GM12865 (cell line): Measurements from ENCODE around the gene RABGAP1.

Source experiments
- DNase-seq: peaks from one replicate; pipeline ENCODE4 v3.0.0; 2010; ENCODE audit warnings: low read depth
- H3K4me3 ChIP-seq: 2 replicates; pipeline ENCODE4 v1.5.1; 2011; ENCODE audit warnings: mild to moderate bottlenecking, low read depth, low read length, control low read depth
- CTCF ChIP-seq: IDR thresholded peaks from 2 replicates; pipeline ENCODE4 v1.5.1; 2011; ENCODE audit warnings: low read length, control low read depth, low read depth, inconsistent platforms; ENCODE audit not compliant: insufficient read depth; ENCODE audit errors: missing control alignments

The RABGAP1 gene

GRCh38 chr9:122931226-122932121 is 9.3 kb upstream of the RABGAP1 start, which contains the start of gene ZBTB26:
Gene ZBTB26, minus strand, starts transcription at chr9:122931512. Its CDS starts 11,578 bp downstream, at chr9:122919934.
- no peak for TF ChIP-seq CTCF
- DNase-seq, result peak; percentile 94
- H3K4me3 ChIP-seq, result peak within 1 kb of the TSS; percentile 99

- TF ChIP-seq CTCF, result no peak
- DNase-seq, result no peak
- H3K4me3 ChIP-seq, result no peak overlapping the region
These were observed 4.4 kb upstream of the RABGAP1 start for GRCh38 chr9:122936464-122936863.

- no peak for TF ChIP-seq CTCF
- no peak overlapping the region for H3K4me3 ChIP-seq
- no peak for DNase-seq
These were observed 3.9 kb upstream of the RABGAP1 start for GRCh38 chr9:122936883-122937282.

- TF ChIP-seq CTCF, result no peak
- no peak overlapping the region for H3K4me3 ChIP-seq
- no peak for DNase-seq
These were observed 1.2 kb upstream of the RABGAP1 start for GRCh38 chr9:122939601-122940000.

GRCh38 chr9:122940454-122940748 is 419 bp upstream of the RABGAP1 start:
- peak overlapping the region; percentile 57 for H3K4me3 ChIP-seq
- TF ChIP-seq CTCF, result no peak
- no peak for DNase-seq

- no peak for TF ChIP-seq CTCF
- peak overlapping the region; percentile 58 for H3K4me3 ChIP-seq
- DNase-seq, result no peak
These were observed 888 bp downstream of the RABGAP1 start for GRCh38 chr9:122941582-122942234.
